Hepatocyte (in vitro differentiated cells): Measurements from ENCODE around the gene SCYL2. TPM values are rescaled to one million over a fixed set of nuclear protein-coding genes. Genes with fewer than 3 reads are reported as not detected.

Experiments used
- DNase-seq: peaks from one replicate; pipeline ENCODE4 v3.0.0-alpha.2; 2016; ENCODE audit warnings: low spot score
- H2AFZ ChIP-seq: fragments of 200-600 bp; sonication (generic); 2 replicates; pipeline ENCODE4 v1.6.0; 2016; ENCODE audit warnings: antibody characterized with exemption, mild to moderate bottlenecking
- H3K27ac ChIP-seq: fragments of 200-600 bp; sonication (generic); 2 replicates; pipeline ENCODE4 v1.5.1; 2016; ENCODE audit warnings: mild to moderate bottlenecking
- H3K27me3 ChIP-seq: fragments of 200-600 bp; sonication (generic); 2 replicates; pipeline ENCODE4 v1.6.1; 2016
- H3K36me3 ChIP-seq: fragments of 200-600 bp; sonication (generic); replicated peaks from 2 replicates; pipeline ENCODE4 v1.5.1; 2016; ENCODE audit warnings: low read depth; ENCODE audit not compliant: insufficient read depth
- H3K4me1 ChIP-seq: fragments of 200-600 bp; sonication (generic); 2 replicates; pipeline ENCODE4 v1.5.1; 2016; ENCODE audit warnings: mild to moderate bottlenecking, moderate library complexity; ENCODE audit not compliant: insufficient read depth
- H3K4me2 ChIP-seq: fragments of 200-600 bp; sonication (generic); 2 replicates; pipeline ENCODE4 v1.6.0; 2016
- H3K4me3 ChIP-seq: fragments of 200-600 bp; sonication (generic); 2 replicates; pipeline ENCODE4 v1.5.1; 2016; ENCODE audit warnings: mild to moderate bottlenecking
- H3K79me2 ChIP-seq: fragments of 200-600 bp; sonication (generic); 2 replicates; pipeline ENCODE4 v1.6.0; 2017; ENCODE audit warnings: mild to moderate bottlenecking
- H3K9me2 ChIP-seq: fragments of 200-600 bp; sonication (generic); replicated peaks from 2 replicates; pipeline ENCODE4 v1.6.0; 2017; ENCODE audit warnings: mild to moderate bottlenecking; ENCODE audit not compliant: insufficient read depth
- H3K9me3 ChIP-seq: fragments of 200-600 bp; sonication (generic); 2 replicates; pipeline ENCODE4 v1.5.1; 2016; ENCODE audit warnings: low read depth, mild to moderate bottlenecking
- H4K20me1 ChIP-seq: fragments of 200-600 bp; sonication (generic); 2 replicates; pipeline ENCODE4 v1.6.0; 2016; ENCODE audit warnings: mild to moderate bottlenecking; ENCODE audit not compliant: insufficient read depth, poor library complexity, severe bottlenecking
- EZH2 ChIP-seq: fragments of 200-600 bp; sonication (generic); IDR thresholded peaks from 2 replicates; pipeline ENCODE4 v1.6.1; 2016; ENCODE audit warnings: antibody characterized with exemption, mild to moderate bottlenecking, borderline replicate concordance
- EZH2phosphoT487 ChIP-seq: fragments of 200-600 bp; sonication (generic); IDR thresholded peaks from one replicate; pipeline ENCODE4 v1.6.1; 2018; ENCODE audit warnings: antibody characterized with exemption, mild to moderate bottlenecking, low read depth, moderate library complexity; ENCODE audit not compliant: unreplicated experiment, severe bottlenecking
- WGBS: methylation state at CpG from one replicate; pipeline ENCODE4 v1.1.6; 2016; ENCODE audit warnings: low lambda C conversion rate; ENCODE audit errors: missing lambda C conversion rate; 5-methylcytosine and 5-hydroxymethylcytosine counted together
- polyA plus RNA-seq: library from polyadenylated mRNA; unstranded; fragments of >200 nt; fragmentation: Nextera tagmentation; extraction: Ambion mirVana; gene quantifications from 2 replicates; pipeline ENCODE4 v1.2.1, GENCODE V29; 2016
- total RNA-seq: library from RNA; depleted of rRNA; stranded (reverse); fragments of >200 nt; gene quantifications from 2 replicates; pipeline ENCODE4 v1.2.3, GENCODE V29; 2014
- TF ChIP-seq, protein P1 (sequence below): fragments of 200-600 bp; sonication (generic); IDR thresholded peaks from 2 replicates; pipeline ENCODE4 v1.5.1; 2016; ENCODE audit warnings: antibody characterized with exemption, mild to moderate bottlenecking; ENCODE audit not compliant: poor library complexity

The SCYL2 gene
- total and polyA plus RNA-seq, 2 experiments from 2014 or later, result 17.2 to 55.0 TPM

DNA sequence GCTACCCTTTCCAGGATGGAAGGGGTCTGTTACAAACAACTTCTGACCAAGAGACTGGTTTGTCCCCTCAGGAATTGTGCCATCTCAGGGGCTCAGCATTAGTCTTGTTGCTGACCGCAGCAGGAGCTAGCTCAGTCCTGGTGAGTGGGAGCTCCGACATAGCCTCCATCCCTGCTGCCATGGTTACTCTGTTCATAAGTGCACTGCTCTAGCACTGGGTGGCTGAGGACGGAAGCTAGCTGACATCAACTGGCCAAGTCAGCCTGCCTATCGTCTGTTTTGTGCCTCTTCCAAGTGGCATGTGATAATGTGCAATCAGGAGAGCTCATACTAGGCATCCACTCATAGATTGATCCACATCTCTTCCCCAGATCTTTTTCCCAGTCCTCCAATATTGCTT, 97.3 kb downstream of the SCYL2 start:
- TF ChIP-seq EZH2phosphoT487 (no peak), EZH2 (no peak)
- TF ChIP-seq, protein P1, sequence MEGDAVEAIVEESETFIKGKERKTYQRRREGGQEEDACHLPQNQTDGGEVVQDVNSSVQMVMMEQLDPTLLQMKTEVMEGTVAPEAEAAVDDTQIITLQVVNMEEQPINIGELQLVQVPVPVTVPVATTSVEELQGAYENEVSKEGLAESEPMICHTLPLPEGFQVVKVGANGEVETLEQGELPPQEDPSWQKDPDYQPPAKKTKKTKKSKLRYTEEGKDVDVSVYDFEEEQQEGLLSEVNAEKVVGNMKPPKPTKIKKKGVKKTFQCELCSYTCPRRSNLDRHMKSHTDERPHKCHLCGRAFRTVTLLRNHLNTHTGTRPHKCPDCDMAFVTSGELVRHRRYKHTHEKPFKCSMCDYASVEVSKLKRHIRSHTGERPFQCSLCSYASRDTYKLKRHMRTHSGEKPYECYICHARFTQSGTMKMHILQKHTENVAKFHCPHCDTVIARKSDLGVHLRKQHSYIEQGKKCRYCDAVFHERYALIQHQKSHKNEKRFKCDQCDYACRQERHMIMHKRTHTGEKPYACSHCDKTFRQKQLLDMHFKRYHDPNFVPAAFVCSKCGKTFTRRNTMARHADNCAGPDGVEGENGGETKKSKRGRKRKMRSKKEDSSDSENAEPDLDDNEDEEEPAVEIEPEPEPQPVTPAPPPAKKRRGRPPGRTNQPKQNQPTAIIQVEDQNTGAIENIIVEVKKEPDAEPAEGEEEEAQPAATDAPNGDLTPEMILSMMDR, result no peak
- Histone ChIP-seq H3K4me2 (no peak overlapping the region), H3K4me1 (peaks cover 3% of the 10 kb centered on the region), H3K27me3 (no peaks in the 10 kb centered on the region), H3K27ac (no peak overlapping the region), H4K20me1 (no peaks in the 10 kb centered on the region), H3K36me3 (no peaks in the 10 kb centered on the region), H3K79me2 (no peaks in the 10 kb centered on the region), H3K4me3 (no peak overlapping the region), H3K9me2 (no peaks in the 10 kb centered on the region), H2AFZ (no peak overlapping the region), H3K9me3 (no peaks in the 10 kb centered on the region)
- no peak for DNase-seq
- WGBS, result 87% methylated on average over 4 of the region's 4 CpGs

DNA sequence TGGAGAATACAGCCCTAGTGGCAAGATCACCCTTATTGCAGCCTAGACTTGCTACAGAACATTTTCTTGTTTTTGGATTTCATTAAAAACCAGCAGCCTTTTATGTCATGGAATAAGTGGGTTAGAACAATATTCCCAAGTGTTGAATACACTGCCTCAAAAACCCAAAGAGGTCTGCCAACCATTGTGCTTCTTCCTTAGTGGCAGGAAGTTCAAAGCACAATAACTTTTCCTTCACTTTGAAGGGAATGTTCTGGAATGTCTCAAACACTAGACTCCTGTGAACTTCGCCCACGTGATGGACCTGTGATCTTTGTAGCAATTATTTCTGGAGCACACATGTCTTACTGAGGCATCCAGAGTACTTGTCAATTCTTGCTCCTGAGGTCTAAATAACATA, 98.4 kb downstream of the SCYL2 start:
- H3K36me3 ChIP-seq, result no peaks in the 10 kb centered on the region
- no peak for TF ChIP-seq EZH2phosphoT487
- TF ChIP-seq, protein P1, result no peak
- no peak for TF ChIP-seq EZH2
- no peak overlapping the region for H3K4me2 ChIP-seq
- H3K27ac ChIP-seq, result no peak overlapping the region
- no peak overlapping the region for H2AFZ ChIP-seq
- no peak for DNase-seq
- no peaks in the 10 kb centered on the region for H3K4me1 ChIP-seq
- H3K4me3 ChIP-seq, result no peak overlapping the region
- 60% methylated on average over 2 of the region's 2 CpGs for WGBS
- no peaks in the 10 kb centered on the region for H3K9me3 ChIP-seq
- H3K27me3 ChIP-seq, result no peaks in the 10 kb centered on the region
- no peaks in the 10 kb centered on the region for H3K79me2 ChIP-seq
- no peaks in the 10 kb centered on the region for H3K9me2 ChIP-seq
- H4K20me1 ChIP-seq, result no peaks in the 10 kb centered on the region

GRCh38 chr12:100368066-100368465, 101.1 kb downstream of the SCYL2 start:
- no peaks in the 10 kb centered on the region for H3K36me3 ChIP-seq
- H2AFZ ChIP-seq, result no peak overlapping the region
- H3K27ac ChIP-seq, result no peak overlapping the region
- H3K4me2 ChIP-seq, result no peak overlapping the region
- H3K27me3 ChIP-seq, result no peaks in the 10 kb centered on the region
- H3K79me2 ChIP-seq, result no peaks in the 10 kb centered on the region
- H3K4me1 ChIP-seq, result no peaks in the 10 kb centered on the region
- no peak for DNase-seq
- no peaks in the 10 kb centered on the region for H4K20me1 ChIP-seq
- H3K9me2 ChIP-seq, result no peaks in the 10 kb centered on the region
- 96% methylated on average over 1 of the region's 1 CpG for WGBS
- no peak overlapping the region for H3K4me3 ChIP-seq
- H3K9me3 ChIP-seq, result no peaks in the 10 kb centered on the region
- no peak for TF ChIP-seq EZH2
- TF ChIP-seq, protein P1, result no peak
- no peak for TF ChIP-seq EZH2phosphoT487

DNA sequence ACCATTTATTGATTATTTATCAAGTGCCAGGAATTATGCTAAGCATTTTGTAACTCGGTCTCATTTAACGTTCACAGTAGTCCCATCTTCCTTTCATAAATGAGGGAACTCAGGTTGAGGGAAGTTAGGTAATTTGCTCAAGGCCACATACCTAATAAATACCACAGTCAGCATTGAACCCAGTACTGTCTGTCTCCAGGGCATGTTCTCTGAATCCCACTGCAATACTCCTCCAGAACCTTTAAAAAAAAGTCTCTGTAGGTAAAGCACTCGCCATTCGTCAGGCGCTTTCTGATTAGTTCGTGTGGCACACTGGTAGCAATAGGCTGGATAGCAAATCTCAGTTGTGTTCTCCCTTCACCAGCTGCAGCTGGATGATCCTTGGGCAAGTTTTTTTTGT, 104.2 kb downstream of the SCYL2 start:
- Histone ChIP-seq H4K20me1 (no peaks in the 10 kb centered on the region), H3K4me1 (no peaks in the 10 kb centered on the region), H3K4me2 (no peak overlapping the region), H2AFZ (no peak overlapping the region), H3K36me3 (no peaks in the 10 kb centered on the region), H3K4me3 (no peak overlapping the region), H3K79me2 (no peaks in the 10 kb centered on the region), H3K9me3 (no peaks in the 10 kb centered on the region), H3K27me3 (no peaks in the 10 kb centered on the region), H3K27ac (no peak overlapping the region), H3K9me2 (no peaks in the 10 kb centered on the region)
- WGBS, result 73% methylated on average over 6 of the region's 6 CpGs
- DNase-seq, result no peak
- TF ChIP-seq, protein P1, result no peak
- TF ChIP-seq EZH2phosphoT487, result no peak
- TF ChIP-seq EZH2, result no peak
